ENCODE measurements around the gene LPP.

DNA sequence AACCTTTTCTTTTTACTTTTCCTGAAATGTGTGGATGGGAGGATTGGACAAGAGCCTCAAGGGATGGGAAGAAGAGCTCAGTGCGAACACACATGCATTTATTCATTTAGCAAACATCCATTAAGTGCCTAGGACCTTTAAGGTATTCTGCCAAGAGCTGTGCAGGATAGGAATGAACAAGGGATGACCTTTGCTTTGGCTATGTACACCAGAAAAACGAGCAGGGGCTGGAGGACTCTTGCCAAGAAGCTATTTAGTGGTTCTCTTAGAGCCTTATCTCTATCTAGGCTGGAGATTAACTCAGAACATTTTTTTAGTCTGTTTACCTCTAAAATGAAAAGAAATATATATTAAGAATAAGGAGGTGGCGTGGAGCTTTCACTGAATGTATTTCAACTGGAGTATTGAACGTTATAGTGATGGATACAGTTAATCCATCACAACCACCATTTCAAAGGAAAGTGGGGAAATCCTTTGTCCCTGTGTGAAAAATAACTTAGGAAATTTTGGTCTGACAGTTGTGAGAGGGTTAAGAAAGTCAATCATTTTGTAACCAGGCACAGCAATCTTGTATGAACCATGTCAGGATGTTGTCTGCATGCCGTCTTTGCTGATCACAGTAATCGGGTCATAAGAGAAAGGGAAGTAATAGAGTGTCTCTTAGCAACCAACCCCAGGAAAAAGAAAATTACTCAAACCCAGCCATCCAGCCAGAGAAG lies 279.0 kb downstream of the LPP start:
- TF ChIP-seq, protein P1, sequence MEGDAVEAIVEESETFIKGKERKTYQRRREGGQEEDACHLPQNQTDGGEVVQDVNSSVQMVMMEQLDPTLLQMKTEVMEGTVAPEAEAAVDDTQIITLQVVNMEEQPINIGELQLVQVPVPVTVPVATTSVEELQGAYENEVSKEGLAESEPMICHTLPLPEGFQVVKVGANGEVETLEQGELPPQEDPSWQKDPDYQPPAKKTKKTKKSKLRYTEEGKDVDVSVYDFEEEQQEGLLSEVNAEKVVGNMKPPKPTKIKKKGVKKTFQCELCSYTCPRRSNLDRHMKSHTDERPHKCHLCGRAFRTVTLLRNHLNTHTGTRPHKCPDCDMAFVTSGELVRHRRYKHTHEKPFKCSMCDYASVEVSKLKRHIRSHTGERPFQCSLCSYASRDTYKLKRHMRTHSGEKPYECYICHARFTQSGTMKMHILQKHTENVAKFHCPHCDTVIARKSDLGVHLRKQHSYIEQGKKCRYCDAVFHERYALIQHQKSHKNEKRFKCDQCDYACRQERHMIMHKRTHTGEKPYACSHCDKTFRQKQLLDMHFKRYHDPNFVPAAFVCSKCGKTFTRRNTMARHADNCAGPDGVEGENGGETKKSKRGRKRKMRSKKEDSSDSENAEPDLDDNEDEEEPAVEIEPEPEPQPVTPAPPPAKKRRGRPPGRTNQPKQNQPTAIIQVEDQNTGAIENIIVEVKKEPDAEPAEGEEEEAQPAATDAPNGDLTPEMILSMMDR (IDR thresholded peaks at IDR 0.05; ENCODE audit: low read length), result no peak
- TF ChIP-seq EZH2 (optimal IDR thresholded peaks at IDR 0.05; ENCODE audit: low read depth, low read length), result no peak

Data from MM.1S (cell line).